LoVo (cell line): ENCODE data around the gene FRMD4A.

Experiments
- DNase-seq: peaks from one replicate; pipeline ENCODE4 v3.0.0-alpha.2; 2016; ENCODE audit warnings: low spot score

The FRMD4A gene

GRCh38 chr10:13671904-13672303 is 658.8 kb downstream of the FRMD4A start:
- no peak for DNase-seq

GRCh38 chr10:13670311-13670710 is 660.4 kb downstream of the FRMD4A start:
- no peak for DNase-seq

GRCh38 chr10:13669901-13670300 is 660.8 kb downstream of the FRMD4A start:
- no peak for DNase-seq

- DNase-seq = no peak
These were observed 661.4 kb downstream of the FRMD4A start for GRCh38 chr10:13669182-13669855.

GRCh38 chr10:13668126-13668525 is 662.6 kb downstream of the FRMD4A start:
- no peak for DNase-seq

- DNase-seq = no peak
These were observed 665.0 kb downstream of the FRMD4A start for GRCh38 chr10:13665516-13666262.

GRCh38 chr10:13661256-13661655 is 669.5 kb downstream of the FRMD4A start:
- no peak for DNase-seq

- DNase-seq = no peak
These were observed 670.2 kb downstream of the FRMD4A start for GRCh38 chr10:13660551-13660920.

- DNase-seq = peak; percentile 46
These were observed 670.7 kb downstream of the FRMD4A start for GRCh38 chr10:13659887-13660550.

GRCh38 chr10:13658871-13659685 is 671.6 kb downstream of the FRMD4A start:
- no peak for DNase-seq

- DNase-seq = no peak
These were observed 672.5 kb downstream of the FRMD4A start for GRCh38 chr10:13658264-13658663.

GRCh38 chr10:13657101-13657680 is 673.5 kb downstream of the FRMD4A start:
- DNase-seq = no peak

GRCh38 chr10:13656337-13657100 is 674.2 kb downstream of the FRMD4A start:
- DNase-seq = no peak

- DNase-seq = no peak
These were observed 675.9 kb downstream of the FRMD4A start for GRCh38 chr10:13654846-13655245.

- no peak for DNase-seq
These were observed 676.5 kb downstream of the FRMD4A start for GRCh38 chr10:13654118-13654830.

- no peak for DNase-seq
These were observed 677.9 kb downstream of the FRMD4A start for GRCh38 chr10:13652860-13653259.

GRCh38 chr10:13651969-13652720 is 678.6 kb downstream of the FRMD4A start:
- no peak for DNase-seq

GRCh38 chr10:13650961-13651360 is 679.8 kb downstream of the FRMD4A start:
- no peak for DNase-seq

- no peak for DNase-seq
These were observed 680.7 kb downstream of the FRMD4A start for GRCh38 chr10:13649844-13650520.
